GM21717 (cell line): ENCODE measurements around the gene ZNF581.

Experiments
- ATAC-seq: cut with Tn5 transposase; IDR thresholded peaks from one replicate; pipeline ENCODE4 v1.9.1; 2021; ENCODE audit warnings: mild to moderate bottlenecking, moderate library complexity; ENCODE audit not compliant: unreplicated experiment

Gene ZNF581

GRCh38 chr19:55625004-55625326 lies 18.5 kb upstream of the ZNF581 start:
- no peak for ATAC-seq

- ATAC-seq: no peak
Observed at GRCh38 chr19:55626350-55626749, 17.1 kb upstream of the ZNF581 start.

GRCh38 chr19:55632463-55632834 lies 11.0 kb upstream of the ZNF581 start:
- ATAC-seq: no peak

- ATAC-seq: no peak
Observed at GRCh38 chr19:55633861-55634260, 9.6 kb upstream of the ZNF581 start.

- no peak for ATAC-seq
Observed at GRCh38 chr19:55635334-55635717, 8.1 kb upstream of the ZNF581 start.

- no peak for ATAC-seq
Observed at GRCh38 chr19:55635856-55636440, 7.5 kb upstream of the ZNF581 start.

GRCh38 chr19:55636723-55637122 lies 6.7 kb upstream of the ZNF581 start:
- no peak for ATAC-seq

GRCh38 chr19:55637534-55637933 lies 5.9 kb upstream of the ZNF581 start:
- no peak for ATAC-seq

- ATAC-seq: no peak
Observed at GRCh38 chr19:55638864-55639359, 4.5 kb upstream of the ZNF581 start.

- no peak for ATAC-seq
Observed at GRCh38 chr19:55640043-55640576, 3.3 kb upstream of the ZNF581 start.

- ATAC-seq: no peak
Observed at GRCh38 chr19:55640577-55641425, 2.6 kb upstream of the ZNF581 start, which contains the start of gene ZNF580. Gene ZNF580, plus strand, starts transcription at chr19:55641002. Its CDS starts 1,507 bp downstream, at chr19:55642509.

- no peak for ATAC-seq
Observed at GRCh38 chr19:55641426-55642152, 1.9 kb upstream of the ZNF581 start.

- ATAC-seq: no peak
Observed at GRCh38 chr19:55642153-55643002, 1.1 kb upstream of the ZNF581 start.

GRCh38 chr19:55643887-55644176 lies 383 bp downstream of the ZNF581 start:
- ATAC-seq: no peak

GRCh38 chr19:55644191-55644833 lies 863 bp downstream of the ZNF581 start:
- ATAC-seq: no peak

- ATAC-seq: no peak
Observed at GRCh38 chr19:55644842-55645511, 1.5 kb downstream of the ZNF581 start.

GRCh38 chr19:55645512-55645881 lies 2.0 kb downstream of the ZNF581 start:
- ATAC-seq: no peak

- no peak for ATAC-seq
Observed at GRCh38 chr19:55646889-55647731, 3.7 kb downstream of the ZNF581 start.
